KMS-11 (cell line): Measurements from ENCODE around the gene COL6A2.

Experiments used
- H2AFZ ChIP-seq: fragments of 200-600 bp; sonication (generic); 2 replicates; pipeline ENCODE4 v1.6.1; 2016; ENCODE audit warnings: antibody characterized with exemption, mixed run types, low read depth
- H3K27ac ChIP-seq: fragments of 200-600 bp; sonication (generic); 2 replicates; pipeline ENCODE4 v1.6.1; 2016; ENCODE audit warnings: mild to moderate bottlenecking, mixed run types
- H3K27me3 ChIP-seq: fragments of 200-600 bp; sonication (generic); 2 replicates; pipeline ENCODE4 v1.6.1; 2017; ENCODE audit warnings: mild to moderate bottlenecking, low read depth, mixed run types, moderate library complexity; ENCODE audit not compliant: insufficient read depth
- H3K36me3 ChIP-seq: fragments of 200-600 bp; sonication (generic); 2 replicates; pipeline ENCODE4 v1.6.1; 2017; ENCODE audit warnings: mild to moderate bottlenecking, mixed run types; ENCODE audit not compliant: insufficient read depth
- H3K4me1 ChIP-seq: fragments of 200-600 bp; sonication (generic); 2 replicates; pipeline ENCODE4 v1.6.1; 2016; ENCODE audit warnings: mild to moderate bottlenecking, low read depth, mixed run types; ENCODE audit not compliant: poor library complexity, severe bottlenecking
- H3K4me2 ChIP-seq: fragments of 200-600 bp; sonication (generic); 2 replicates; pipeline ENCODE4 v1.7.0; 2016; ENCODE audit warnings: mild to moderate bottlenecking, mixed run types
- H3K4me3 ChIP-seq: fragments of 200-600 bp; sonication (generic); IDR thresholded peaks from 2 replicates; pipeline ENCODE4 v1.6.1; 2017; ENCODE audit warnings: low read depth, low read length, mixed read lengths; ENCODE audit not compliant: insufficient read depth
- H3K79me2 ChIP-seq: fragments of 200-600 bp; sonication (generic); 2 replicates; pipeline ENCODE4 v1.6.1; 2016; ENCODE audit warnings: low read depth, mixed run types; ENCODE audit not compliant: insufficient read depth
- H3K9ac ChIP-seq: fragments of 200-600 bp; sonication (generic); 2 replicates; pipeline ENCODE4 v1.6.1; 2016; ENCODE audit warnings: mild to moderate bottlenecking, mixed run types
- H4K20me1 ChIP-seq: fragments of 200-600 bp; sonication (generic); 2 replicates; pipeline ENCODE4 v1.6.1; 2016; ENCODE audit warnings: mild to moderate bottlenecking, mixed run types; ENCODE audit not compliant: insufficient read depth
- TF ChIP-seq, protein P1 (sequence below): fragments of 200-600 bp; sonication (generic); conservative IDR thresholded peaks from 2 replicates; pipeline ENCODE4 v1.6.1; 2017; ENCODE audit warnings: low read depth, mild to moderate bottlenecking, antibody characterized with exemption, low read length, moderate library complexity, mixed read lengths

COL6A2 gene

DNA sequence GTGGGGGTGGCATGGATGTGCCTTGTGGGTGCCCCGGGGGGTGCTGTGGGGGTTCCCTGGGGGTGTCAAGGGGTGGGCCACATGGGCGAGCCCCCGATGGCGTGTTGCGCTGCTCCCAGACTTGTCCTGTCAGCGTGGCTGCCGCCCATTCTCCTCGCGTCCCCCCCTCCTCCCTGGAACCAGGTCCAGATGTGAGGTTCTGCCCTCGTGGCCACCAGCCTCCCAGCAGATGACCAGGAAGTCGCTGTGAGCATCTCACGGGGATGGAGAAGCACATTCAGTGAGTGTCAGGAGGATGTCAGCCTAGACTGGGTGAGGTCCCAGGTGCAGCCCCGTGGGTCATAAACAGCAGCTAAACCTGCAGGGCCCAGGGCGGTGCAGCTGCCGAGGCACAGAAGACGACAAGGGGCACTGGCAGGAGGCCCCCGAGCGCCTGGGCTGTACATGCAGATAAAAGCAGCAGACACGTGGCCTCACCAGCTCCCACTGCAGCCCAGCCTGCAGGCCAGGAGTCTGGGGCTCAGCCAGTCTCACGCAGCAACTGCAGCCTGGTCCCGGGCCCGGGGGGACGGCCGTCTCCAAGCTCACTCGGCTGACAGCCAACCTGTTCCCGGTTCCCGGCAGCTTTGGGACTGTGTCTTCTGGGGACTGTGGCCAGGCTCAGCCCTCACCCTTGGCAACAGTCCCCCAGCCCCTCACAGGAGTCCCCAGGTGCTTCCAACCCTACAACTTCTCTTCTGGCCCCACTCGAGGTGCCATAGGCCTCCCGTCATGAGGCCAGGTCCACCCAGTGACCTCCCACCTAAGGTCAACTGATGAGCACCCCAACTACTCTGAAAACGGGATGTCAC lies 17.5 kb upstream of the COL6A2 start:
- Histone ChIP-seq H4K20me1 (no peaks in the 10 kb centered on the region), H3K4me1 (no peaks in the 10 kb centered on the region), H3K36me3 (no peaks in the 10 kb centered on the region), H3K27ac (no peak overlapping the region), H2AFZ (no peak overlapping the region), H3K4me3 (no peak overlapping the region), H3K27me3 (peaks cover 60% of the 10 kb centered on the region; the same call in 1 of the 2 replicates), H3K4me2 (no peak overlapping the region), H3K79me2 (no peaks in the 10 kb centered on the region), H3K9ac (no peak overlapping the region)
- TF ChIP-seq, protein P1, sequence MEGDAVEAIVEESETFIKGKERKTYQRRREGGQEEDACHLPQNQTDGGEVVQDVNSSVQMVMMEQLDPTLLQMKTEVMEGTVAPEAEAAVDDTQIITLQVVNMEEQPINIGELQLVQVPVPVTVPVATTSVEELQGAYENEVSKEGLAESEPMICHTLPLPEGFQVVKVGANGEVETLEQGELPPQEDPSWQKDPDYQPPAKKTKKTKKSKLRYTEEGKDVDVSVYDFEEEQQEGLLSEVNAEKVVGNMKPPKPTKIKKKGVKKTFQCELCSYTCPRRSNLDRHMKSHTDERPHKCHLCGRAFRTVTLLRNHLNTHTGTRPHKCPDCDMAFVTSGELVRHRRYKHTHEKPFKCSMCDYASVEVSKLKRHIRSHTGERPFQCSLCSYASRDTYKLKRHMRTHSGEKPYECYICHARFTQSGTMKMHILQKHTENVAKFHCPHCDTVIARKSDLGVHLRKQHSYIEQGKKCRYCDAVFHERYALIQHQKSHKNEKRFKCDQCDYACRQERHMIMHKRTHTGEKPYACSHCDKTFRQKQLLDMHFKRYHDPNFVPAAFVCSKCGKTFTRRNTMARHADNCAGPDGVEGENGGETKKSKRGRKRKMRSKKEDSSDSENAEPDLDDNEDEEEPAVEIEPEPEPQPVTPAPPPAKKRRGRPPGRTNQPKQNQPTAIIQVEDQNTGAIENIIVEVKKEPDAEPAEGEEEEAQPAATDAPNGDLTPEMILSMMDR = no peak

DNA sequence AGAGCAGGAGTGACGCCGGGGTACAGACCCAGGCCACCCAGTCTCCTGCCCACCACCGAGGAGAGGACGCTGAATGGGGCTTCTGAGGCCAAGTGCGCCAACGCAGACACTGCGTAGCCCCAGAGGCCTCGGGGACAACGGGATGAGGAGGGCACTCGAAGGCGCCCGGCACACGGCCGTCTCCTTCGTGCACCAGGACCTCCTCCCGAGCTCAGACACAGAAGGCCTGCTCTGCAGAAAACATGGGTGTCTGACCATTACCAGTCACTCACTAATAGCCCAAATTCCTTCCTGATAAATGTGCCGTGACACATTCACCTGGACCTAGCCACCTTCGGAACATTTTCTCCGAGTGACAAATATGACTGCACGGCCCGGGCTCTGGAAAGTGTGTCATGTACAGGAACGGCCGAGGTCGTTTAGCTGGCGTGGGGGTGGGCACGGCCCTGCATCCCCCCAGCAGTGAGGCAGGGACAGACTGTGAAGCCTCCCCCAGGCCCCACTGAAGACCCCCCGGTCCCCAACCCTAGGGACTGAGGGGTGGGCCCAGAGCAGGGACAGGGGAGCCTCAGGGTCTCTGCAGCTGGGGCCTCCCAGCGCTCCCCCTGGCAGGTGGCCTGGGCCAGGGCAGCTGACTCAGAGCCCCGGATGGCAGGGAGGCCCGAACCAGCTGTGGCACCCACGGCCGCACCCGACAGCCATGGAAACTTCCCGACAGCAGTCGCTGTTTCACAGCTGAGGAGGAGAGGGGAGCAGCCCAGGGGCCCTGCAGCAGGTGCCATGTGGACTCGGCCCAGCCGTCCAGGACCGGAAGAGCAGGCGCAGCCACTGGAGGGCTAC lies 16.7 kb upstream of the COL6A2 start:
- Histone ChIP-seq H3K4me2 (no peak overlapping the region), H3K36me3 (no peaks in the 10 kb centered on the region), H3K4me3 (no peak overlapping the region), H3K4me1 (no peaks in the 10 kb centered on the region), H3K9ac (no peak overlapping the region), H4K20me1 (no peaks in the 10 kb centered on the region), H3K27me3 (peaks cover 51% of the 10 kb centered on the region; the same call in 1 of the 2 replicates), H3K79me2 (no peaks in the 10 kb centered on the region), H3K27ac (no peak overlapping the region), H2AFZ (no peak overlapping the region)
- TF ChIP-seq, protein P1 = no peak

DNA sequence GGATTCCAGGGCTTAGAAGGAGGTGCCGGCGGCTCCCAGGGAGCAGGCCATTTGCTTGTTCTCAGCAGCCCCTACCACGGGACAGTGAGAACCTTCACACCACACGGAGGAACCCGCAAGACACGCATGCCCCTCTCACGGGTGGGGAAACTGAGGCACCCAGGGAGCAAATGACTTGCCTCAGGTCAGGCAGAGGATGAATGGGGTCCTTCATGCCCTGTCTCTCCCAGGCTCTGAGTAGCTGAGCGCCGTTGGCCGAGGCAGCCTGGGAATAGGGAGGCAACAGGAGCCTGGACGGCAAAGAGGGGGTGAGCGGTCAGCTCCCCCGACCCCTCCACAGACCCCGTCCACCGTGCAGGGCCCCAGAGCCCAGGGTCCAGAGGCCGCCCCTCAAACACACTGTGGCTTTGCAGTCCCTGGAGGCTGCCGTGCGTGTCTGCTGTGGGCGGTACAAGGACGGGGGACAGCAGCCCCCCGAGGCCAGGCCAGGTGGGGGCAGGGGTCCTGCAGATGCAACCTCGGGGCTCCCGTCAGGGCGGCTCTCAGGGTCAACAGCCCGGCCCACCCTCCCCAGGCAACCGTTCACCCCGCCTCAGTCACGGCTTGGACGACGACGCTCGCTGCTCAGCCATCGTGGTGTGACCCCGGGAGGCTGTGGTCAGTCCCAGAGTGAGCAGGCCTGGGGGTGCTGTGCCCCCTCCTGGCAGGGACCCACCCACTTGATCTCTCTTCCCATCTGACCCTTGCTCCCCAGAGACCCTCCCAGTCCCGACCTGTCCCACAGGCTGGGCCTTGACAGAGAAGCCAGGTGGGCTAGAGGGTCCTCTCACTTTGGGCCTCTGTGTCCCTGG lies 15.8 kb upstream of the COL6A2 start:
- H3K79me2 ChIP-seq = no peaks in the 10 kb centered on the region
- no peaks in the 10 kb centered on the region for H3K36me3 ChIP-seq
- no peaks in the 10 kb centered on the region for H3K4me1 ChIP-seq
- no peak overlapping the region for H3K4me3 ChIP-seq
- H3K27me3 ChIP-seq = peaks cover 45% of the 10 kb centered on the region; the same call in 1 of the 2 replicates
- no peaks in the 10 kb centered on the region for H4K20me1 ChIP-seq
- no peak overlapping the region for H3K4me2 ChIP-seq
- H3K9ac ChIP-seq = no peak overlapping the region
- no peak overlapping the region for H2AFZ ChIP-seq
- TF ChIP-seq, protein P1 = no peak
- H3K27ac ChIP-seq = no peak overlapping the region

DNA sequence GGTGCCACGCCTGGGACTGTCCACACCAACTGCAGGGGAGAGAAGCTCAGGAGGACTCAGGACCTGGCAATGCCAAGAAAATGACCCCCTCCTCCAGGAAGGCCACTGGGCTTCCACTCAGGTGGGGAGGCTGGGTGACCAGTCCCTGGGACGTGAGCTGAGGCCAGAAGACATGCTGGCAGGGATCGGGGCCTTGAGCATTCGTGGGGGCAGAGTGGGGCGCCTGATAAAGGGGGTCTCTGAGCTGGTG lies 15.3 kb upstream of the COL6A2 start:
- H3K4me2 ChIP-seq = no peak overlapping the region
- H3K36me3 ChIP-seq = no peaks in the 10 kb centered on the region
- no peak overlapping the region for H3K9ac ChIP-seq
- H2AFZ ChIP-seq = no peak overlapping the region
- peaks cover 39% of the 10 kb centered on the region; the same call in 1 of the 2 replicates for H3K27me3 ChIP-seq
- no peaks in the 10 kb centered on the region for H3K4me1 ChIP-seq
- no peaks in the 10 kb centered on the region for H4K20me1 ChIP-seq
- H3K27ac ChIP-seq = no peak overlapping the region
- no peaks in the 10 kb centered on the region for H3K79me2 ChIP-seq
- H3K4me3 ChIP-seq = no peak overlapping the region
- TF ChIP-seq, protein P1 = no peak
